Measurements from ENCODE around the gene ZNF438. TPM values are rescaled to one million over a fixed set of nuclear protein-coding genes. Genes with fewer than 3 reads are reported as not detected.

The ZNF438 gene
- polyA plus RNA-seq, 3 donors: 5.4 to 11.1 (median 9.3) TPM

GRCh38 chr10:31074722-31075086 lies 43.0 kb upstream of the ZNF438 start:
- Mint-ChIP-seq H3K36me3 (no peaks in the 10 kb centered on the region), H3K4me3 (no peak overlapping the region), H3K27me3 (ENCODE audit: low read depth in 3 of 3) (peaks cover 1 to 7% (median 5%) of the 10 kb centered on the region in 3 donors), H3K9me3 (peaks cover 0 to 3% (median 0%) of the 10 kb centered on the region in 7 donors), H3K27ac (no peak overlapping the region), H3K4me1 (peaks cover 2% of the 10 kb centered on the region)
- Histone ChIP-seq H2AFZ (ENCODE audit: insufficient read depth, low read depth, low read length, poor library complexity, severe bottlenecking) (no peak overlapping the region), H3K36me3 (replicated peaks in 1 of 2; ENCODE audit: control insufficient read depth in 1 of 2, insufficient read depth in 2 of 2, low read length in 2 of 2) (no peaks in the 10 kb centered on the region), H3K4me3 (replicated peaks in 1 of 3; ENCODE audit: low read depth in 2 of 3, low read length in 3 of 3) (no peak overlapping the region), H3K9ac (ENCODE audit: insufficient read depth, low read length, poor library complexity, severe bottlenecking) (no peak overlapping the region), H3K27me3 (ENCODE audit: control insufficient read depth in 2 of 2, insufficient read depth in 2 of 2, low read length in 2 of 2) (no peaks in the 10 kb centered on the region), H3K9me3 (replicated peaks in 1 of 2; ENCODE audit: control insufficient read depth in 1 of 2, insufficient read depth in 1 of 2, low read length in 2 of 2) (no peaks in the 10 kb centered on the region), H3K4me1 (ENCODE audit: control insufficient read depth in 1 of 2, insufficient read depth in 2 of 2, low read length in 2 of 2) (no peaks in the 10 kb centered on the region), H4K20me1 (ENCODE audit: insufficient read depth, low read length) (no peaks in the 10 kb centered on the region), H3K79me2 (ENCODE audit: insufficient read depth, low read length) (no peaks in the 10 kb centered on the region), H3K27ac (ENCODE audit: low read depth in 1 of 2, low read length in 2 of 2) (no peak overlapping the region), H3K4me2 (replicated peaks; ENCODE audit: extremely low read depth, low read length, poor library complexity, severe bottlenecking) (no peak overlapping the region)
- TF ChIP-seq, protein P1, sequence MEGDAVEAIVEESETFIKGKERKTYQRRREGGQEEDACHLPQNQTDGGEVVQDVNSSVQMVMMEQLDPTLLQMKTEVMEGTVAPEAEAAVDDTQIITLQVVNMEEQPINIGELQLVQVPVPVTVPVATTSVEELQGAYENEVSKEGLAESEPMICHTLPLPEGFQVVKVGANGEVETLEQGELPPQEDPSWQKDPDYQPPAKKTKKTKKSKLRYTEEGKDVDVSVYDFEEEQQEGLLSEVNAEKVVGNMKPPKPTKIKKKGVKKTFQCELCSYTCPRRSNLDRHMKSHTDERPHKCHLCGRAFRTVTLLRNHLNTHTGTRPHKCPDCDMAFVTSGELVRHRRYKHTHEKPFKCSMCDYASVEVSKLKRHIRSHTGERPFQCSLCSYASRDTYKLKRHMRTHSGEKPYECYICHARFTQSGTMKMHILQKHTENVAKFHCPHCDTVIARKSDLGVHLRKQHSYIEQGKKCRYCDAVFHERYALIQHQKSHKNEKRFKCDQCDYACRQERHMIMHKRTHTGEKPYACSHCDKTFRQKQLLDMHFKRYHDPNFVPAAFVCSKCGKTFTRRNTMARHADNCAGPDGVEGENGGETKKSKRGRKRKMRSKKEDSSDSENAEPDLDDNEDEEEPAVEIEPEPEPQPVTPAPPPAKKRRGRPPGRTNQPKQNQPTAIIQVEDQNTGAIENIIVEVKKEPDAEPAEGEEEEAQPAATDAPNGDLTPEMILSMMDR (IDR thresholded peaks at IDR 0.05): no peak
- intact Hi-C loops (cut with micrococcal nuclease): no loop called here
- WGBS (ENCODE audit: insufficient coverage): 98% methylated on average over 5 of the region's 5 CpGs
- DNase-seq: no peak

- H3K79me2 ChIP-seq (ENCODE audit: insufficient read depth, low read length): no peaks in the 10 kb centered on the region
- H3K27ac ChIP-seq (ENCODE audit: low read depth in 1 of 2, low read length in 2 of 2): no peak overlapping the region
- H3K4me1 Mint-ChIP-seq: peaks cover 2% of the 10 kb centered on the region
- no peak overlapping the region for H3K4me3 Mint-ChIP-seq
- no peak overlapping the region for H2AFZ ChIP-seq (ENCODE audit: insufficient read depth, low read depth, low read length, poor library complexity, severe bottlenecking)
- no peak overlapping the region for H3K4me2 ChIP-seq (replicated peaks; ENCODE audit: extremely low read depth, low read length, poor library complexity, severe bottlenecking)
- H3K9me3 ChIP-seq (replicated peaks in 1 of 2; ENCODE audit: control insufficient read depth in 1 of 2, insufficient read depth in 1 of 2, low read length in 2 of 2): no peaks in the 10 kb centered on the region
- H3K36me3 Mint-ChIP-seq: no peaks in the 10 kb centered on the region
- no peak overlapping the region for H3K4me3 ChIP-seq (replicated peaks in 1 of 3; ENCODE audit: low read depth in 2 of 3, low read length in 3 of 3)
- TF ChIP-seq, protein P1 (IDR thresholded peaks at IDR 0.05): no peak
- H3K27ac Mint-ChIP-seq: no peak overlapping the region
- 100% methylated on average over 1 of the region's 5 CpGs for WGBS (ENCODE audit: insufficient coverage)
- H4K20me1 ChIP-seq (ENCODE audit: insufficient read depth, low read length): no peaks in the 10 kb centered on the region
- intact Hi-C loops (cut with micrococcal nuclease): no loop called here
- H3K36me3 ChIP-seq (replicated peaks in 1 of 2; ENCODE audit: control insufficient read depth in 1 of 2, insufficient read depth in 2 of 2, low read length in 2 of 2): no peaks in the 10 kb centered on the region
- H3K27me3 Mint-ChIP-seq (ENCODE audit: low read depth in 3 of 3): peaks cover 1 to 5% (median 5%) of the 10 kb centered on the region in 3 donors
- no peaks in the 10 kb centered on the region for H3K27me3 ChIP-seq (ENCODE audit: control insufficient read depth in 2 of 2, insufficient read depth in 2 of 2, low read length in 2 of 2)
- no peak for DNase-seq
- no peak overlapping the region for H3K9ac ChIP-seq (ENCODE audit: insufficient read depth, low read length, poor library complexity, severe bottlenecking)
- H3K4me1 ChIP-seq (ENCODE audit: control insufficient read depth in 1 of 2, insufficient read depth in 2 of 2, low read length in 2 of 2): no peaks in the 10 kb centered on the region
- H3K9me3 Mint-ChIP-seq: peaks cover 0 to 3% (median 0%) of the 10 kb centered on the region in 7 donors
Measured at GRCh38 chr10:31073996-31074721, 42.5 kb upstream of the ZNF438 start.
